Liver (tissue), 9 donors: ENCODE data around the gene IRGQ. TPM values are rescaled to one million over a fixed set of nuclear protein-coding genes. Genes with fewer than 3 reads are reported as not detected.

Experiments
- DNase-seq: peaks from one replicate; pipeline ENCODE4 v3.0.0-alpha.2; 2017; ENCODE audit warnings: low spot score
- H3K27ac ChIP-seq, 2 donors: one replicate each; pipeline ENCODE4 v1.7.0; 2013; ENCODE audit warnings: inconsistent platforms in 2 of 2, low read length in 2 of 2, control low read depth in 1 of 2, low read depth in 1 of 2, mild to moderate bottlenecking in 1 of 2
- H3K27me3 ChIP-seq, 4 donors: one replicate each; pipeline versions ENCODE4 v1.6.1 to v1.7.0; 2013; ENCODE audit warnings: low read length in 3 of 4, inconsistent platforms in 1 of 4, mild to moderate bottlenecking in 1 of 4, moderate library complexity in 1 of 4; ENCODE audit not compliant: control insufficient read depth in 4 of 4, insufficient read depth in 4 of 4
- H3K36me3 ChIP-seq, 4 donors: one replicate each; pipeline versions ENCODE4 v1.6.1 to v1.7.0; 2013; ENCODE audit warnings: low read length in 3 of 4, mild to moderate bottlenecking in 3 of 4, low read depth in 1 of 4, moderate library complexity in 1 of 4; ENCODE audit not compliant: control insufficient read depth in 4 of 4, insufficient read depth in 3 of 4
- H3K4me1 ChIP-seq, 4 donors: one replicate each; pipeline versions ENCODE4 v1.6.1 to v1.7.0; 2013; ENCODE audit warnings: low read length in 3 of 4, mild to moderate bottlenecking in 3 of 4, moderate library complexity in 1 of 4; ENCODE audit not compliant: control insufficient read depth in 4 of 4, insufficient read depth in 4 of 4
- H3K4me3 ChIP-seq, 3 donors: one replicate each; pipeline versions ENCODE4 v1.6.1 to v1.7.0; 2013; ENCODE audit warnings: low read length in 3 of 3, control low read depth in 1 of 3, low read depth in 1 of 3, mild to moderate bottlenecking in 1 of 3
- H3K9ac ChIP-seq, 2 donors: one replicate each; pipeline ENCODE4 v1.7.0; 2013; ENCODE audit warnings: low read length in 2 of 2, mild to moderate bottlenecking in 2 of 2, moderate library complexity in 2 of 2, control low read depth in 1 of 2, low read depth in 1 of 2
- H3K9me3 ChIP-seq, 4 donors: one replicate each; pipeline versions ENCODE4 v1.6.1 to v1.7.0; 2013; ENCODE audit warnings: low read length in 3 of 4; ENCODE audit not compliant: control insufficient read depth in 4 of 4
- EGR1 ChIP-seq, 2 donors: IDR thresholded peaks; 2 replicates each; pipeline ENCODE4 v1.6.1; 2016 to 2018; ENCODE audit warnings: antibody characterized with exemption in 2 of 2, low read depth in 2 of 2
- FOXA1 ChIP-seq: IDR thresholded peaks from 2 replicates; pipeline ENCODE4 v1.6.1; 2016; ENCODE audit warnings: antibody characterized with exemption
- FOXA2 ChIP-seq: IDR thresholded peaks from 2 replicates; pipeline ENCODE4 v1.6.1; 2016; ENCODE audit warnings: antibody characterized with exemption
- GABPA ChIP-seq, 2 donors: IDR thresholded peaks in 1 of 2; conservative IDR thresholded peaks in 1 of 2; 2 replicates each; pipeline ENCODE4 v1.6.1; 2016; ENCODE audit warnings: antibody characterized with exemption in 2 of 2, mild to moderate bottlenecking in 1 of 2, moderate library complexity in 1 of 2
- HNF4A ChIP-seq, 2 donors: conservative IDR thresholded peaks; 2 replicates each; pipeline ENCODE4 v1.6.1; 2016; ENCODE audit warnings: antibody characterized with exemption in 2 of 2, mild to moderate bottlenecking in 2 of 2
- HNF4G ChIP-seq: IDR thresholded peaks from 2 replicates; pipeline ENCODE4 v1.6.1; 2016; ENCODE audit warnings: antibody characterized with exemption
- JUND ChIP-seq, 2 donors: IDR thresholded peaks; 2 replicates each; pipeline ENCODE4 v1.6.1; 2016; ENCODE audit warnings: antibody characterized with exemption in 2 of 2
- NR2F2 ChIP-seq: IDR thresholded peaks from 2 replicates; pipeline ENCODE4 v1.6.1; 2016; ENCODE audit warnings: antibody characterized with exemption
- RAD21 ChIP-seq, 2 donors: IDR thresholded peaks; 2 replicates each; pipeline ENCODE4 v1.6.1; 2016; ENCODE audit warnings: antibody characterized with exemption in 2 of 2, mild to moderate bottlenecking in 2 of 2
- RXRA ChIP-seq, 2 donors: IDR thresholded peaks; 2 replicates each; pipeline ENCODE4 v1.6.1; 2017 to 2018; ENCODE audit warnings: antibody characterized with exemption in 2 of 2, mild to moderate bottlenecking in 1 of 2
- SP1 ChIP-seq: IDR thresholded peaks from 2 replicates; pipeline ENCODE4 v1.6.1; 2018; ENCODE audit warnings: antibody characterized with exemption, mild to moderate bottlenecking
- TAF1 ChIP-seq: conservative IDR thresholded peaks from 2 replicates; pipeline ENCODE4 v1.6.1; 2016; ENCODE audit warnings: antibody characterized with exemption, mild to moderate bottlenecking
- YY1 ChIP-seq: IDR thresholded peaks from 2 replicates; pipeline ENCODE4 v1.6.1; 2016; ENCODE audit warnings: antibody characterized with exemption, mild to moderate bottlenecking
- WGBS: extraction: QIAGEN DNeasy Blood & Tissue Kit; methylation state at CpG from one replicate; pipeline ENCODE4 v1.1.7; 2013; 5-methylcytosine and 5-hydroxymethylcytosine counted together
- polyA plus RNA-seq, 2 donors: library from polyadenylated mRNA; stranded (reverse) in 1 of 2; unstranded in 1 of 2; fragments of 200-250 nt in 1 of 2; fragments of >200 nt in 1 of 2; fragmentation: Nextera tagmentation in 1 of 2; extraction: Ambion mirVana in 1 of 2; gene quantifications; one replicate each; pipeline versions ENCODE4 v1.2.1 to v1.2.3, GENCODE V29; 2013 to 2015
- total RNA-seq, 2 donors: library from RNA; depleted of rRNA; stranded (reverse); fragments of >200 nt; gene quantifications; one replicate each; pipeline ENCODE4 v1.2.3, GENCODE V29; 2014
- TF ChIP-seq, protein P1 (sequence below): IDR thresholded peaks from 2 replicates; pipeline ENCODE4 v1.6.1; 2016; ENCODE audit warnings: antibody characterized with exemption, mild to moderate bottlenecking
- TF ChIP-seq, protein P2 (sequence below): IDR thresholded peaks from 2 replicates; pipeline ENCODE4 v1.6.1; 2016; ENCODE audit warnings: antibody characterized with exemption
- TF ChIP-seq, protein P3 (sequence below): IDR thresholded peaks from 2 replicates; pipeline ENCODE4 v1.6.1; 2016; ENCODE audit warnings: antibody characterized with exemption
- TF ChIP-seq, protein P4 (sequence below): IDR thresholded peaks from 2 replicates; pipeline ENCODE4 v1.6.1; 2016; ENCODE audit warnings: antibody characterized with exemption
- TF ChIP-seq, protein P5 (sequence below): fragments of 150-350 bp; IDR thresholded peaks from 2 replicates; pipeline ENCODE4 v1.5.1; 2017; ENCODE audit warnings: improper control_type of control experiment, low read depth, low read length; ENCODE audit not compliant: missing input control
- donor health status: healthy.
- donor health status: healthy.
- donor health status: healthy.
- donor health status: healthy.
- donor health status: healthy.

Gene IRGQ
- total and polyA plus RNA-seq, 4 donors = 2.8 to 15.5 (median 5.2) TPM

- no peaks in the 10 kb centered on the region for H3K27me3 ChIP-seq
- TF ChIP-seq FOXA2 = no peak
- TF ChIP-seq EGR1 (IDR thresholded peaks at IDR 0.05; ENCODE audit: low read depth in 2 of 2) = no peak
- TF ChIP-seq GABPA (IDR thresholded peaks at IDR 0.05 in 1 of 2, conservative IDR thresholded peaks at IDR 0.05 in 1 of 2) = no peak
- TF ChIP-seq HNF4G = no peak
- TF ChIP-seq RXRA (IDR thresholded peaks at IDR 0.05) = no peak
- TF ChIP-seq, protein P1, sequence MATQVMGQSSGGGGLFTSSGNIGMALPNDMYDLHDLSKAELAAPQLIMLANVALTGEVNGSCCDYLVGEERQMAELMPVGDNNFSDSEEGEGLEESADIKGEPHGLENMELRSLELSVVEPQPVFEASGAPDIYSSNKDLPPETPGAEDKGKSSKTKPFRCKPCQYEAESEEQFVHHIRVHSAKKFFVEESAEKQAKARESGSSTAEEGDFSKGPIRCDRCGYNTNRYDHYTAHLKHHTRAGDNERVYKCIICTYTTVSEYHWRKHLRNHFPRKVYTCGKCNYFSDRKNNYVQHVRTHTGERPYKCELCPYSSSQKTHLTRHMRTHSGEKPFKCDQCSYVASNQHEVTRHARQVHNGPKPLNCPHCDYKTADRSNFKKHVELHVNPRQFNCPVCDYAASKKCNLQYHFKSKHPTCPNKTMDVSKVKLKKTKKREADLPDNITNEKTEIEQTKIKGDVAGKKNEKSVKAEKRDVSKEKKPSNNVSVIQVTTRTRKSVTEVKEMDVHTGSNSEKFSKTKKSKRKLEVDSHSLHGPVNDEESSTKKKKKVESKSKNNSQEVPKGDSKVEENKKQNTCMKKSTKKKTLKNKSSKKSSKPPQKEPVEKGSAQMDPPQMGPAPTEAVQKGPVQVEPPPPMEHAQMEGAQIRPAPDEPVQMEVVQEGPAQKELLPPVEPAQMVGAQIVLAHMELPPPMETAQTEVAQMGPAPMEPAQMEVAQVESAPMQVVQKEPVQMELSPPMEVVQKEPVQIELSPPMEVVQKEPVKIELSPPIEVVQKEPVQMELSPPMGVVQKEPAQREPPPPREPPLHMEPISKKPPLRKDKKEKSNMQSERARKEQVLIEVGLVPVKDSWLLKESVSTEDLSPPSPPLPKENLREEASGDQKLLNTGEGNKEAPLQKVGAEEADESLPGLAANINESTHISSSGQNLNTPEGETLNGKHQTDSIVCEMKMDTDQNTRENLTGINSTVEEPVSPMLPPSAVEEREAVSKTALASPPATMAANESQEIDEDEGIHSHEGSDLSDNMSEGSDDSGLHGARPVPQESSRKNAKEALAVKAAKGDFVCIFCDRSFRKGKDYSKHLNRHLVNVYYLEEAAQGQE = no peak
- TF ChIP-seq, protein P2, sequence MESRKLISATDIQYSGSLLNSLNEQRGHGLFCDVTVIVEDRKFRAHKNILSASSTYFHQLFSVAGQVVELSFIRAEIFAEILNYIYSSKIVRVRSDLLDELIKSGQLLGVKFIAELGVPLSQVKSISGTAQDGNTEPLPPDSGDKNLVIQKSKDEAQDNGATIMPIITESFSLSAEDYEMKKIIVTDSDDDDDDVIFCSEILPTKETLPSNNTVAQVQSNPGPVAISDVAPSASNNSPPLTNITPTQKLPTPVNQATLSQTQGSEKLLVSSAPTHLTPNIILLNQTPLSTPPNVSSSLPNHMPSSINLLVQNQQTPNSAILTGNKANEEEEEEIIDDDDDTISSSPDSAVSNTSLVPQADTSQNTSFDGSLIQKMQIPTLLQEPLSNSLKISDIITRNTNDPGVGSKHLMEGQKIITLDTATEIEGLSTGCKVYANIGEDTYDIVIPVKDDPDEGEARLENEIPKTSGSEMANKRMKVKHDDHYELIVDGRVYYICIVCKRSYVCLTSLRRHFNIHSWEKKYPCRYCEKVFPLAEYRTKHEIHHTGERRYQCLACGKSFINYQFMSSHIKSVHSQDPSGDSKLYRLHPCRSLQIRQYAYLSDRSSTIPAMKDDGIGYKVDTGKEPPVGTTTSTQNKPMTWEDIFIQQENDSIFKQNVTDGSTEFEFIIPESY = no peak
- no peak for TF ChIP-seq NR2F2
- TF ChIP-seq, protein P3, sequence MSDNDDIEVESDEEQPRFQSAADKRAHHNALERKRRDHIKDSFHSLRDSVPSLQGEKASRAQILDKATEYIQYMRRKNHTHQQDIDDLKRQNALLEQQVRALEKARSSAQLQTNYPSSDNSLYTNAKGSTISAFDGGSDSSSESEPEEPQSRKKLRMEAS = no peak
- TF ChIP-seq YY1 = no peak
- TF ChIP-seq HNF4A (conservative IDR thresholded peaks at IDR 0.05) = no peak
- TF ChIP-seq, protein P4, sequence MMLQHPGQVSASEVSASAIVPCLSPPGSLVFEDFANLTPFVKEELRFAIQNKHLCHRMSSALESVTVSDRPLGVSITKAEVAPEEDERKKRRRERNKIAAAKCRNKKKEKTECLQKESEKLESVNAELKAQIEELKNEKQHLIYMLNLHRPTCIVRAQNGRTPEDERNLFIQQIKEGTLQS = no peak
- TF ChIP-seq TAF1 = no peak
- no peak for TF ChIP-seq RAD21 (IDR thresholded peaks at IDR 0.05)
- no peak for TF ChIP-seq FOXA1
- no peak overlapping the region for H3K9ac ChIP-seq
- H3K4me3 ChIP-seq = no peak overlapping the region
- H3K27ac ChIP-seq = no peak overlapping the region
- H3K4me1 ChIP-seq = peaks cover 6 to 40% (median 33%) of the 10 kb centered on the region in 4 donors
- WGBS = 65% methylated on average over 5 of the region's 5 CpGs
- no peak for DNase-seq
- no peaks in the 10 kb centered on the region for H3K9me3 ChIP-seq
- H3K36me3 ChIP-seq = peaks cover 4 to 19% (median 16%) of the 10 kb centered on the region in 4 donors
Measured at GRCh38 chr19:43597876-43598275, 1.9 kb upstream of the IRGQ start.

- Histone ChIP-seq H3K36me3 (peaks cover 8 to 21% (median 19%) of the 10 kb centered on the region in 4 donors), H3K4me3 (peak overlapping the region; percentile 66 to 90 (median 78)), H3K9me3 (no peaks in the 10 kb centered on the region), H3K27ac (peak overlapping the region; percentile 89 to 97), H3K27me3 (no peaks in the 10 kb centered on the region), H3K4me1 (peaks cover 6 to 40% (median 33%) of the 10 kb centered on the region in 4 donors), H3K9ac (peak overlapping the region; percentile 73 to 93)
- DNase-seq = no peak
- WGBS = 29% methylated on average over 7 of the region's 7 CpGs
- TF ChIP-seq RXRA (IDR thresholded peaks at IDR 0.05) = no peak
- TF ChIP-seq, protein P3 = no peak
- no peak for TF ChIP-seq FOXA1
- no peak for TF ChIP-seq HNF4G
- no peak for TF ChIP-seq JUND (IDR thresholded peaks at IDR 0.05)
- TF ChIP-seq YY1 = no peak
- TF ChIP-seq RAD21 (IDR thresholded peaks at IDR 0.05) = no peak
- no peak for TF ChIP-seq HNF4A (conservative IDR thresholded peaks at IDR 0.05)
- no peak for TF ChIP-seq SP1
- TF ChIP-seq, protein P1 = no peak
- TF ChIP-seq, protein P4 = no peak
- TF ChIP-seq, protein P5, sequence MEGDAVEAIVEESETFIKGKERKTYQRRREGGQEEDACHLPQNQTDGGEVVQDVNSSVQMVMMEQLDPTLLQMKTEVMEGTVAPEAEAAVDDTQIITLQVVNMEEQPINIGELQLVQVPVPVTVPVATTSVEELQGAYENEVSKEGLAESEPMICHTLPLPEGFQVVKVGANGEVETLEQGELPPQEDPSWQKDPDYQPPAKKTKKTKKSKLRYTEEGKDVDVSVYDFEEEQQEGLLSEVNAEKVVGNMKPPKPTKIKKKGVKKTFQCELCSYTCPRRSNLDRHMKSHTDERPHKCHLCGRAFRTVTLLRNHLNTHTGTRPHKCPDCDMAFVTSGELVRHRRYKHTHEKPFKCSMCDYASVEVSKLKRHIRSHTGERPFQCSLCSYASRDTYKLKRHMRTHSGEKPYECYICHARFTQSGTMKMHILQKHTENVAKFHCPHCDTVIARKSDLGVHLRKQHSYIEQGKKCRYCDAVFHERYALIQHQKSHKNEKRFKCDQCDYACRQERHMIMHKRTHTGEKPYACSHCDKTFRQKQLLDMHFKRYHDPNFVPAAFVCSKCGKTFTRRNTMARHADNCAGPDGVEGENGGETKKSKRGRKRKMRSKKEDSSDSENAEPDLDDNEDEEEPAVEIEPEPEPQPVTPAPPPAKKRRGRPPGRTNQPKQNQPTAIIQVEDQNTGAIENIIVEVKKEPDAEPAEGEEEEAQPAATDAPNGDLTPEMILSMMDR = no peak
- TF ChIP-seq GABPA (IDR thresholded peaks at IDR 0.05 in 1 of 2, conservative IDR thresholded peaks at IDR 0.05 in 1 of 2) = no peak
- no peak for TF ChIP-seq TAF1
Measured at GRCh38 chr19:43596842-43597461, 1.0 kb upstream of the IRGQ start.
